Hepatic stellate cell (primary cell): ENCODE results near the gene MTIF3.
"Not testable (repeated sequence)": the region's sequence is repeated elsewhere in the genome, so short reads cannot be mapped to it uniquely, and the experiment has no call there.

ENCODE experiments used
- DNase-seq: peaks from one replicate; pipeline ENCODE4 v3.0.0; 2011; ENCODE audit warnings: low spot score

The MTIF3 gene

GRCh38 chr13:27411341-27411740, 39.0 kb downstream of the MTIF3 start:
- DNase-seq, result no peak

- DNase-seq, result no peak
Measured at GRCh38 chr13:27409013-27409412, 41.4 kb downstream of the MTIF3 start.

- no peak for DNase-seq
Measured at GRCh38 chr13:27408074-27408473, 42.3 kb downstream of the MTIF3 start.

GRCh38 chr13:27406178-27406939, 44.0 kb downstream of the MTIF3 start:
- peak; percentile 40 for DNase-seq

GRCh38 chr13:27405546-27406134, 44.7 kb downstream of the MTIF3 start:
- DNase-seq, result no peak

- no peak for DNase-seq
Measured at GRCh38 chr13:27404680-27405079, 45.7 kb downstream of the MTIF3 start.

GRCh38 chr13:27403727-27404385, 46.5 kb downstream of the MTIF3 start:
- no peak for DNase-seq

GRCh38 chr13:27403203-27403678, 47.1 kb downstream of the MTIF3 start:
- peak; percentile 51 for DNase-seq

- DNase-seq, result no peak
Measured at GRCh38 chr13:27401210-27401609, 49.2 kb downstream of the MTIF3 start.

- not testable (repeated sequence) for DNase-seq
Measured at GRCh38 chr13:27400405-27400804, 50.0 kb downstream of the MTIF3 start.

- no peak for DNase-seq
Measured at GRCh38 chr13:27398360-27398759, 52.0 kb downstream of the MTIF3 start.

- DNase-seq, result no peak
Measured at GRCh38 chr13:27396252-27396846, 54.0 kb downstream of the MTIF3 start.

GRCh38 chr13:27395007-27395510, 55.3 kb downstream of the MTIF3 start:
- no peak for DNase-seq

GRCh38 chr13:27393101-27393500, 57.3 kb downstream of the MTIF3 start:
- DNase-seq, result no peak

GRCh38 chr13:27391471-27391870, 58.9 kb downstream of the MTIF3 start:
- DNase-seq, result no peak

GRCh38 chr13:27389891-27390290, 60.5 kb downstream of the MTIF3 start:
- no peak for DNase-seq

GRCh38 chr13:27388241-27388640, 62.1 kb downstream of the MTIF3 start:
- no peak for DNase-seq
